Measurements from ENCODE around the gene INTS7.
A peak's percentile ranks its signal among the peaks of the same experiment; 100 is the strongest.
"Not testable (repeated sequence)": the region's sequence is repeated elsewhere in the genome, so short reads cannot be mapped to it uniquely, and the experiment has no call there.

The INTS7 gene

DNA sequence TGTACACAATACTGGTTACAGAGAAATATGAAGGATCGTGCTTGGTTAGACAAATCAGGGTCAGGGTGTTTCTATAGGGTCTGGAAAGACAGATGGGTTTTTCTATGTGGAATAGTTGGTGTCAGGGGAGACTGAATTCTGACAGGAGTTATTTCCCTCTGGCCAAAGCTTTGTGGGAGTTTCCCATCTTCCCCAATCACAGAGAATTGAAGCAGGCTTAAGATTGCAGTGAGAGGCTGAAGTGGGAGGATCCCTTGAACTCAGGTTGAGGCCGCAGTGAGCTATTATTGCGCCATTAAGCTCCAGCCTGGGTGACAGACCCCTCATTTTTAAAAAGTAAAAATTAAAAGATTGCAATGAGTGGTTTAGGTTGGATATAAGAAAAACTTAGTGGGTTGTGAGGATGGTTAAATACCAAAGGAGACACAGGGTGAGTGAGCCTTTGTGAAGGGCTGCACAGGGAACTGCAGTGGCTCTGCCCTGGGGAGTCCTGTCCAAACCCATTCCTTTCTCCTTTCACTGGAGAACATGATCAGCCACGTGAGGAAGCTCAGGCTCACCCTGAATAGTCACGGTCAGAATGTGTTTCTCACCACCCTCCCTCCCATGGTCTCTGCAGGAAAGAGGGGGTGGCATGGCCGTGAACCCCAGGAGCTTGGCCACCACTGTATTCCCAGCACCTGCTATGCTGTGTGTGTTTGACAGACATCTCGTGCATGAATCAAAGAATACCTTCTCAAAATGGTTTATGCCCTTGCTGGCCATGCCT, 101.2 kb downstream of the INTS7 start:
- no peak for DNase-seq (ENCODE audit: low spot score)

DNA sequence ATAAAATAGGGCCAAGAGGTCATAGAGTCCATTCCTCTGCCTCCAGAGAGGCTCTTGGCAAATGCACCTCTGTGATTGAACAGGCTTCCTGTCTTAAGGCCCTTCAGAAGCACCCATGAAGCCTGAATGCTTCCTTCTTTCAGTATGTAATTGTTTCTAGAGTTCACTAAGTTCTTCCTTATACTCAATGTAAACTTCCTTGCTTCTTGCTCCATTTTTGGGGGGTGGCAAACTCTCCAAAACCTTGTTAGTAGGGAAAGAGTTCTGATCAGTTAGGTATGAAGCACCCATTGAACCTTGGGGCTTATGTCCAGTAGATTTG, 102.5 kb downstream of the INTS7 start:
- DNase-seq (ENCODE audit: low spot score): no peak

DNA sequence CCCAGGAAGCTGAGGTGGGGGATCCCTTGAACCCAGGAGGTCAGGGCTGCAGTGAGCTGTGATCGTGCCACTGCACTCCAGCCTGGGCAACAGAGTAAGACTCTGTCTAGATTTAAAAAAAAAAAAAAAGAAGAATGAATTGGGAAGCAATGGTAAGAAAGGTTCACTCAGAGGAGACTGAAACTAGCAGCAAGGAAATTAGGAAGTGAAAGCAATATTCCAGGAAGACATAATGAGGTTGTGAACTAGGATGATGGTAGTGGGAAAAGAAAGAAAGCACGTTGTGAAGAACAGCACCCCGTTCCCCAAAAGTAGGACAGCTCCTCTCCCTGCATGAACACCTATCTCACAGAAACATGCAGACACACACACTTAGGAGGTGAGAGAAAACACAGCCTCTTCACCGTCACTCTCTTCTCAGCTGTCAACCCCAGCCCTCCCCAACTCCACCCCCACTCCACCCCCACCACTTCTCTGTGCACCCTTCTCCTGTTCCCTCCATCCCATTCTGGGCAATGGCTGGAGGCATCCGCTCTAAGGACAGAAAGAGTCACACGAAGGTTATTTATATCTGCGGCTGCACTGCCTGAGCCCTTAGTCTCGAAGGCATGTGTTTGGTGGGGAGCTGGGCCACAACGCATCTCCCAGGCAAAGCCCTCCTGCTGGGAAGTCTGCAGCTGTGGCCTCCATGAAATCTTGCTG, 103.0 kb downstream of the INTS7 start:
- no peak for DNase-seq (ENCODE audit: low spot score)

DNA sequence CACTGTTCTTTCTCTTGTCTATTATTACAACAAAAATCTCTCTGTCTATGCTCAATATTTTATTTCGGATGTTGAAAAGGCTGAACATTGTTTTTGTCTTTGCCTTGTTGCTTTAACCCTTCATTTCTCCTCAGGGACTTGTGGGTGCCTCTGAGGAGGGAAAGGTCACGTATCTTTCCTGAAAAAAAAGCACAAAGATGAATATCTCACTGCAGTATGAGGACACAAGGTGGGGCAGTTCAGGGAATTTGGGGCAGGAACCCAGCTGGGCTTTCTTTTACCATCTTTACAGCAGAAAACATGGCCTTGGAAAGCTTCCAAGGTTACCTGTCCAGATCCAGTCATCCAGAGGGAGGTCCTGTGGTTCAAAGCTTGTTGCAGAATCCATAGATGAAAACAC, 105.7 kb downstream of the INTS7 start:
- DNase-seq (ENCODE audit: low spot score): no peak

DNA sequence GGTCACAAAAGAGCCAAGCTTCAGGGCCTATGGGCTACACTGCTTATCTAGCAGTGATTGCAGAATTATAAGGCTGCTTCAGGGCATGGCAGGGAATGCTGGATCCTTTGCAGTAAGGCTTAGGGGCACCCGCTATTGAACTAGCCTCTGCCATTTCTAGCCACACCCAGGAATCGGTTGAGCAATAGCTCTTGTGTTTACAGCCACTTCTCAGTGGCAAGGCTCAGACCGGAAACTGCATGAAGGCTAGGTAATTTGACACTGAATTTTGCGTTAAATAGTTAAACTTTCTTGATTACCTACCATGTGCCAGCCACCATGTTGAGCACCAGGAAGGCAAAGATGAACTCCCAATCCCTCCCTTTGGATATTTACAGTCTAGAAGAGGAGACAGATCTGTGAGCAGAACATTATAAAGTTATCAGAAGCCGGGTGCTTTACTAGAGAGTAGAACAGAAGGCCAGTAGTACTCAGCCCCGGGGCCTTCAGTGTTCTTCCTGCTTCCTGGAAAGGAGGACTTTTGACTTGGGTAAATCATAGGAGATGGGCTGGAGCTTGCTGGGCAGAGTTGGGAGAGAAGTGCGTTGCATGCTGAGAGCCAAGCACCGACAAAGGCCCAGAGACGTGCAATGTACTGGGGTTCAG, 106.2 kb downstream of the INTS7 start:
- DNase-seq (ENCODE audit: low spot score): no peak

DNA sequence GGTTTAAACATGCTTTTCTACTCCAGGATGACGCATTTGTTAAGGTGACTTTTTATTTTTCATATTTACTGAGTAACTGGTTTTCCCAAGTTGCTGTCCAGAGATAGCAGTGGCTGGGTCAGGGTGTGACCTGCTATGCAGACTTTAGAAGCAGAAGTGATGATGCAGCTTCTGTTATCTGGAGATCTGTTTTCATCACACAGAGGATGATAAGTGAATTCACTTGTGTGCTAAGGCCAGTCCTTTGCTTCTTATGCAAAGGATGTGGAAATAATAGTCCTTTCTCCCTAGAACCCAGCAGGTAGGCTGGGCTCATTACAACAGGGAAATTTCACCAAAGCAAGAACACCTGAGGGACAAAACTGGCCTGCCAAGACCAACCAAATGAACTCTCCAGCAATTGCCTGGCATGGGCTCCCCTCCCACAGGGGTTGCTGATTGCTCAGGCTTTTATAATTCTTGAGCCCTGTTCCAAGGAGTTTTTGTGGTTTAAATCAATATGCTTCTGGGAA, 107.0 kb downstream of the INTS7 start:
- peak; percentile 24 for DNase-seq (ENCODE audit: low spot score)

DNA sequence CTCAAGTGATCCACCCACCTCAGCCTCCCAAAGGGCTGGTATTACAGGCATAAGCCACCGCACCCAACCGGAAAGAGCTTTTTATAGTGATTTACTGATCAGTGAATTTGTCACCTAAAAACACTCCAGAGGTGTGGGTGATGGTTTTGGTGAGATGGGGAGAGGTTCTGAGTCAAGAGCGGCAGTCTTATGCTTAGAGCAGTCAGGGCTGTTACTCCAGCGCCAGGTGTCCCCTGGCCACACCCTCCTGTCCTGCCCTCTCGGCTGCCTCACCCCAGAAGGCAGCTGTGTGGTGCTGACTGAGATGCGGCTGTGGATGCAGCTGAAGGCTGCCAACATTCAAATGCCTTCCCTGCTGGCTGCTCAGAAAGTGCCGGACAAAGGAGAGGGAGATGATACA, 110.3 kb downstream of the INTS7 start:
- peak; percentile 67 for DNase-seq (ENCODE audit: low spot score)

DNA sequence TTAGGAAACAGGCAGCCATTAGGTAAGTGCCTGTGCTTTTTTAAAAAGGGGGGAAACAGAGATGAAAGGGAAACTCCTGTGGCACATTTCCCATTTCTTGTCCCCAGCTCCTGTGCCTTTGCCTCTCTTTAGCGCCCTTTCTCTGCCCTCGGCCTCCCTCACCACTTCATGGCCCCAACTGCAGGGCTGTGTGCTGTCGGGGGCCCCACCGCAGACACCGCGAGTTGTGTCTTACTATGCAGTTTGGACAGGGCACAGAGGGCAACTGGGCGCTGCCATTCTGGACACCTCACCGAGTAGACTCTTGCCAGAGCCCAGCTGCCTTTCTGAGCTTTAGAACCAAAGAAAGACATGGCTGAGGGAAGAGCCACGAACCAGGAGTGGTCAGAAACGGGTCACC, 111.1 kb downstream of the INTS7 start:
- DNase-seq (ENCODE audit: low spot score): no peak

DNA sequence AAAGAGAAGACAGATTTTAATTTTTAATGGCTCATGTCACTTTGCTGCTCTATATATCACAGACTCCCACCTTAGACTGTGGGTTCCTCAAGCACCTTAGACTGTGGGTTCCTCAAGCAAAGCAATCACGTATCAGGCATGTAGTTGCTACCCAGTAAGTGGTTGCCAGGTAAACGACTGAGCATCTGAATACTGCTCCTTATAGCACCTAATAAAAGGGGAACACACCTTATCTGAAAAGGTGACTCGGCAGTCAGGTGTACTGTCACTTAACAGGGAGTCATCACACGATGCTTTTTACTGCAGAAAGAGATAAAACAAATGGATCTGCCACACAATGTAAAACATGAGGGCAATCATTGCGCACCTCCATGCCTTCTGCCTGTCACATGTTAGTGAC, 112.3 kb downstream of the INTS7 start:
- DNase-seq (ENCODE audit: low spot score): no peak

DNA sequence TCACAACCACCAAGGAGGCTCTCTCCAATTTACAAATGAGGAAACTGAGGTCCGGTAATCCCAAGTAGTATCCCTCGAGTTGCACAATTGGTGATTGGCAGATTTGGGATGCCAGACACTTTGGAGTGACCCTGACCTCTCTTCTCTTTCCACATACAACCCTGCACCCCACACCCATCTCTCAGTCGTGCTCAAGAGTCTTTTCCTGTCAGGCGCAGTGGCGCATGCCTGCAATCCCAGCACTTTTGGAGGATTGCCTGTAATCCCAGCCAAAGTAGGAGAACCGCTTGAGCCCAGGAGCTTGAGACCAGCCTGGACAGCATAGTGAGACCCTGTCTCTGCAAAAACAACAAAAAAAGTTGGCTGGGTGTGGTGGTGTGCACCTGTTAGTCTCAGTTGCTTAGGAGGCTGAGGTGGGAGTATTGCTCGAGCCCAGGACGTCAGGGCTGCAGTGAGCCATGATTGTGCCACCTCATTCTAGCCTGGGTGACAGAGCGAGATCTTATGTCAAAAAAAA, 113.7 kb downstream of the INTS7 start:
- DNase-seq (ENCODE audit: low spot score): no peak

DNA sequence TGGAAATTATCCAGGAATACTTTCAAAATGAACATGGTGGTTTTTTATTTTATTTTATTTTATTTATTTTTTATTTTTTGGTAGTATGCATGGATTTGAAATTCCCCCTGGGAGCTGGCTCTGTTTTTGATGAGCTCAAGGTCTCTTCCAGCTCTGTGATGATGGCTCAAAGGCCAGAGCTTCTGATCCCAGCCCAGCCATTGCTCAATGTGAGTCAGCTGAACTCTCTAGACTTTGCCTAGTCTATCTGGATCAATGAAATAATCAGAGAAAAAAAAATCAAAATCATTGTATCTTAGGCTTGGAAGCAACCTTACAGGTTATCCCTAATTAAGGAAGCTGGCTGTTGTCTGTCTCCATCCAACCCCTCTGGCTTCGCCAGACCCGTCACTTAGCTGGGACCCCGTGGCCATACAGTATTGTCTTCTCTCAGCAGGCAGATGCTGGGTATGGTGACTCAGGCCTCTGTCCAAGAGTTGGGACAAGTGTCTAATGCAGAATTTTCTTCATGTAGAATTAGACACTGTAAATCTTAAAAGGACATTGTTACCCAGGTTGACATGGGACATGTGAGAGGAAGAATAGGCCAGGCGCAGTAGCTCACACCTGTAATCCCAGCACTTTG, 114.6 kb downstream of the INTS7 start:
- DNase-seq (ENCODE audit: low spot score): no peak

DNA sequence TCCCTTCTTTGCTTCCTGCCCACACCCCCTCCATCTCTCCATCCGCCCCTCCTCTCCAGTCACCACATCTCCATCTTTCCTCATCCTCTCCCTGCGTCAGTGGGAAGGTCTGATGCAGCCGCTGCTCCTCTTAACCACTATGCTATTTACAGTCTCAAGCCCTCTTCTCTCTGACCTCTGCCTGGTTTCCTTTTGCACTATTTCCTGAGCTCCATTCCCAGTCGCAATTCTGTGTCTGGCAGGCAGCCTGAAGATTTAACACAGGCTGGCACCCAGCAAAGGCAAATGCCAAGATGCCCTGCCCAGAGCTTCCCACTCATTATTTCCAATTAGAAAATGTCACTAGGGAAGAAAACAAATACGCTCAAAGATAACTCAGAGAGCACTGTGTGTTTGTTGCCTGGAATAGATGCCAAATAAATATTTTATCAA, 115.2 kb downstream of the INTS7 start:
- DNase-seq (ENCODE audit: low spot score): no peak

DNA sequence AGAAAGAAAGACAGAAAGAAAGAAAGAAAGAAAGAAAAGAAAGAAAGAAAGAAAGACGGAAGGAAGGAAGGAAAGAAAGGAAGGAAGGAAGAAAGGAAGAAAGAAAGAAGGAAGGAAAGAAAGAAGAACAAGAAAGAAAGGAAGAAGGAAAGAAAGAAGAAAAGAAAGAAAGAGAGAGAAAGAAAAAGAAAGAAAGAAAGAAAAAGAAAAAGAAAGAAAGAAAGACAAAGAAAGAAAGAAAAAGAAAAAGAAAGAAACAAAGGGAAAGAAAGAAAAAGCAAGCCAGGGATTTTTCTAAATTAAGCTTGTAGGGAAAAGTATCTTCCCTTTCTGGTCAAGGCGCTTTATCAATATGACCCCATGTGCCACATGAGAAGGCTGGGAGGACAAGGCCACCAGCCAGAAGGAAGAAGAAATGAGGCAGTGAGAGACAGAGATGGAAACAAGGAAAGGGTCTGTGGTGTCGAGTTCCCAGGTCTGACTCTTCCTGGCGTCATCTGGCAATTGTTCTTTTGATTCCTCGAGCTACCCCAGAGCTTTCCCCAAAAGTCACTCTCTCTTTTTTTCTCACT, 116.4 kb downstream of the INTS7 start:
- no peak for DNase-seq (ENCODE audit: low spot score)

DNA sequence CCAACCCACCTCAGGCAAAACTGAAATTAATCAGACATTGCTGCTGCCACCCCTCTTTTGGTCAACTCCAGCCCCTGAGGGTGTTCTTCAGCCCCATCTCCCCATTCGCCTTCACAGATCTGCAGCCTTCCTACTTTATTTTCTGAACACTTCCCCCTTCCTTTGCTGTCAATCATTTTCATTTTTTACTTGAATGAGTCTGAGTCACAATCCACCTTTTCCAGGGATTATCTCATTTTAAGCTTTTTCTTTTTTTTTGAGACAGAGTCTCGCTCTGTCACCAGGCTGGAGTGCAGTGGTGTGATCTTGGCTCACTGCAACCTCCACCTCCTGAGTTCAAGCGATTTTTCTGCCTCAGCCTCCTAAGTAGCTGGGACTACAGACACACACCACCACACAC, 118.9 kb downstream of the INTS7 start:
- not testable (repeated sequence) for DNase-seq (ENCODE audit: low spot score)

DNA sequence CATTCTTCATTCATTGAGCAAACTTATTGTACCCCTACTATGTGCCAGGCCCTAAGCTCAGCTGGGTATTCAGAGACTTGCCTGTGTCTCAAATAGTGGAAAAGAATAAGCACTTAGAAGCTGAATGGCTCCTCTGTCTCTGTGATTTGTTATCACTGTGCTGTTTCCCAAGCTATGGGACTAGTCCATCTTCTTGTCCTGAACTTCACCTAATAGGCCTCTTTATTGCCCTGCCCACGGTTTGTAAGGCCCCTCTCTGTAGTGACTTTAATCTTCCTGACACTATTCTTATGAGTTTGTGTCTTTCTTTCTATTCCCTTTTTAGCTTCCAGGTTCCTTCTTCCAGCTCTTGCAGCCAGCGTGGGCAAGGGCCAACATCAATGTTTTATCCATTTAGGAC, 119.4 kb downstream of the INTS7 start:
- no peak for DNase-seq (ENCODE audit: low spot score)

DNA sequence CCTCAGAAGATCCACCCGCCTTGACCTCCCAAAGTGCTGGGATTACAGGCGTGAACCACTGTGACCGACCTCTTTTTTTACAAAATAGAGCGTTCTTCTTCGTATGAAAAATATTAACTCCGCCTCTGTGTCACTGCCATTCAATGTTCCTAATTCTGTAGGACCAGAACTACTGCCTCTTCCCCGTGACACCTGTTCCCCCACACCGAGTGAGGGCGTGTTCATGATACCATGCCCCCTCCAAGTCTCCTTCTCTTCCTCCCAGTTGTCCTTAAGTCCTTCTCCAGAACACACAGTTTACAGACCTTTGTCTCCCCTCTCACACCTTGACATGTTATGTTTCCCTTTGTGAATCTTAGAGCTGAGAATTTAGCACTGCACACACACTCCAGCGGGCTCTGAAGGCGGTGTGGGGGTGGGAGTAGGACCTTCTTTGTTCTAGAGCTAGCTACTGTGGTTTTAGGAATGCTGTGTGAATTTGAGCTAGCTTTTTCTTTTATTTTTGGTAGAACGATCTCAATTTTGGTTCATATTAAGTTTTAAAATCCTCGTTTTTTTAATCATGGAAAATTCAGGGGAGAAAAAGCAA, 122.4 kb downstream of the INTS7 start:
- no peak for DNase-seq (ENCODE audit: low spot score)

DNA sequence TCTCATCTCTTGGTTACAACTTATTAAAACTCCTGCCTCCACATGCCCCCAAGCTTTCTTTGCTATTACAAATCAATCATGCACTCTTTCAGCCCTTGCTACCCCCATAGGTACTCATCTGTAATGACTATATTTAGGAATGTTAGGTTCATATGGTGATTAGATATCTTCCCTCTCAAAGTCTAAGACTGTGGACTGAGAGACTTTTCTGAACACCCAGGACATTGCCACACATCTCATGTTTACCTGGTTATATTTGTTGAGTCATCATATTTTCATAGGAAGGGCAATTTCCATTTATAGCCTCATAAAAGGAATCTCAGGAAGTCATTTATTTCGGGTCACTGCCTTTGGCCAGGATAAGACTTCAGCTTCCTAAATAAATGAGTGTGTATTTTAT, 123.3 kb downstream of the INTS7 start:
- DNase-seq (ENCODE audit: low spot score): no peak

DNA sequence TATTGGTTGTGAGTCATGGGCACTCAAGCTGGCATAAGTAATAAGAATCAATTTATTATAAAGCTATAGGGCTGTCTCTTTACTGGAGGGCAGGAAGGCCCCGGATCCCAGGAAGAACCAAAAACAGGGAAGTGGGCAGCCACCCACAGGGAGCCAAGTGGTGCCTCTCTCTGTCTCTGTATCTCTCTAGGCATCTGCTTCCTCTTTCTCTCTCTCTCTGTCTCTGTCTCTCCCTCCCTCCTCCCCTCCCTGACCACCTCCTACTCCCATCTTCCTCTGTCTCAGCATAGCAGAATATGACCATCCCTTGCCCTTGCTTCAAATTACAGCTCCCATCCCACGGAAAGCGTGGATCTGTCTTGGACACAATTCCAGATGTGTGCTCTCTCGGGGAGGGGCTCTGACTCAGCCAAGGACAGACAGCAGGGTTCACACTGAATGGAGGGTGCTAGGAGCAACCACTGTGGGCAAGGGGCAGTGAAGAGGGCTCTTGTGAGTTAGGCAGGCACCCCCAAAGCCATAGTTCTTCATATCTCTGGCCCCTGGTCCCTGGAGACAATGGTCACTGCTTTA, 124.4 kb downstream of the INTS7 start:
- no peak for DNase-seq (ENCODE audit: low spot score)

DNA sequence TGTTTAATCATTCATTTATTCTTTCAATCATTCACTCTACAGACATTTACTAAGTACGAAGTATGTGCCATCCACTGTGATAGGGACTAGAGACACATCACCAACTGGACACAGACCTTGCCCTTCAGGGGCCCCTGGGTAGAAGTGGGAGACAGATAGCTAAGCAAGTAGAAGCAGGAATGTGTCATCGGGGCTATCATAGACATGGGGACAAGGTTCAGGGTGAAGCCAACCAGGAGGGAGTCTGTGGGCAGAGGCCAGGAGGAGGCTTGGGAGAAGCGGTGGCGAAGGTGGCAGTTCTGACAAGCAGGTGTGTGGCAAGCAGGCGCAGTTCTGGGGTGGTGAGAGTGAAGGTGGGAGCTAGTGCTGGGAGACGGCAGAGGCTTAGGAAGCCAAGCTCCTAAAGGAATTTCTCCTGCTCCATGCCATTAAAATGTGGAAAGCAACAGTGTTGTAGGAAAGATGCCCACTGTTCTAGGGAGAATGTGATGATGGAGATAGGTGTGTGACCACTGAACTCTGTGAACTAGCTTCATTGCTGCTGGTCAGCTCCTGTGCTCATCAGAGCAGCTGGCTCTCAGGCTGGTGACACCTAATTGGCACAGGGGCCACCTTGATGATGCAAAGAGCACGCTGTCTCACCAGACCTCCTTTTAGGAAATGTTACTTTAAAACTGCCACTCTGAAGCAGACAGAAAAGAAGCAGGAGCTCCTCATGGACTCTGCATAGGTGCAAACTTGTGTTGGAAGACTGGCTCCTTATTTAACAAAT, 125.1 kb downstream of the INTS7 start:
- DNase-seq (ENCODE audit: low spot score): no peak

DNA sequence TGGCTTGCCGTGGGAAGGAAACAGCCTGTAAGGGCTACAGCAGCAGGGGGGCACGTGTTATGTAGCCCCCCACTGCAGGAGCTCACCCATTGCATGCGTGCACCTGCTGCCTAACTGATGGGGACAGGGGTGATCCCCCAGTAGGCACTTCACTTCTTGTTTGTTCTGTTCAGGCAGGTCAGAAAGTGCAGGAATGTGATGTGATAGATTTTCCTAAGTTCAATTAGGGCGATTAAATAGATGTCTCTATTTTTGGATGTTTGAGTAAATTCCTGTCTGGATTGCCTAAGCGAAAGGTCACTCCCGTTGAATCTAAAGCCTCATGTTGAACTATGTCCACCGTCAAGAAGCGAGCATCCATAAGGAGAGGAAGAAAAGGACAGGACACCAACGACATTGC, 126.0 kb downstream of the INTS7 start:
- no peak for DNase-seq (ENCODE audit: low spot score)

DNA sequence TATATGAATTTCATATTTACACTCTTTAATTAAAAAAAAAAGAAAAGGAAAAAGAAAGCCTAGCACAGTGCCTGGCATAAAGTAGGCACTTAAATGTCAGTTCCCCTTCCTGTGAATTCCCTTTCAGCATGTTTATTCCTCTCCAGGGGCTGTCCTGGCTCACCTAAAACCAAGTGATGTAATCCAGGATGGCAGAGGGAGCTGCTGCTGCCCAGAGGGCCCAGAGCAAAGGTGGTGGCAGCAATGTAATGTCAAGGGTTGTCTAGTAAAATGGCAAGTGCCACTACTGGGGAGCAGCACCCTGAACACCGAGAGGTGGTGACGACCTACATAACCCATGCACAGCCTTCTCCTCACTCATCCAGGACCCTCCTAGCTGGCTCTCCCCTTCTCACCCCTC, 126.4 kb downstream of the INTS7 start:
- DNase-seq (ENCODE audit: low spot score): no peak

Data from iPS-NIHi11 (cell line).